ENCODE results near the gene NDRG4.

Gene NDRG4

DNA sequence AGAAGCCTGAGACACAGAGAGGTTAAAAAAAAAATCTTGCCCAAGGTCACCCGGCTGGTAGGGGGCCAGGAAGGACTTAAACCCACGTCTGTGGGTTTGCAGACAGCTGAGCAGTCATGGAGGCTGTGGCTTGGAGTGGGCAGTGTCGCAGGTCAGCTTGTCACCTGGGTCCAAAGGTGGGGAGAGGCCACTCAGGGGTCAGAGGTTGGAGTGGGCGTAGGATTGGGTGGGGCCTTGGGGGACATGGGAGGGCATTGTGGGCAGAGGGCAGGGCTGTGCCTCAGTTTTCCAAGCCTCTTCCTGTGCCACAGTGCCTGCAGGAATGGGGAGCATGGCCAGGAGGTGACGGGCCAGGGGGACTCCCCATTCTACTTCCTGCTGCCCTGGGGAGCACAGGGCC, 2.0 kb upstream of the NDRG4 start:
- peaks cover 18% of the 10 kb centered on the region for H3K27me3 Mint-ChIP-seq
- H3K27ac Mint-ChIP-seq = no peak overlapping the region
- no peaks in the 10 kb centered on the region for H3K9me3 Mint-ChIP-seq
- H3K4me3 Mint-ChIP-seq = no peak overlapping the region
- no peaks in the 10 kb centered on the region for H3K36me3 Mint-ChIP-seq (ENCODE audit: low read depth)
- H3K4me1 Mint-ChIP-seq (ENCODE audit: low read depth) = peaks cover 19% of the 10 kb centered on the region

DNA sequence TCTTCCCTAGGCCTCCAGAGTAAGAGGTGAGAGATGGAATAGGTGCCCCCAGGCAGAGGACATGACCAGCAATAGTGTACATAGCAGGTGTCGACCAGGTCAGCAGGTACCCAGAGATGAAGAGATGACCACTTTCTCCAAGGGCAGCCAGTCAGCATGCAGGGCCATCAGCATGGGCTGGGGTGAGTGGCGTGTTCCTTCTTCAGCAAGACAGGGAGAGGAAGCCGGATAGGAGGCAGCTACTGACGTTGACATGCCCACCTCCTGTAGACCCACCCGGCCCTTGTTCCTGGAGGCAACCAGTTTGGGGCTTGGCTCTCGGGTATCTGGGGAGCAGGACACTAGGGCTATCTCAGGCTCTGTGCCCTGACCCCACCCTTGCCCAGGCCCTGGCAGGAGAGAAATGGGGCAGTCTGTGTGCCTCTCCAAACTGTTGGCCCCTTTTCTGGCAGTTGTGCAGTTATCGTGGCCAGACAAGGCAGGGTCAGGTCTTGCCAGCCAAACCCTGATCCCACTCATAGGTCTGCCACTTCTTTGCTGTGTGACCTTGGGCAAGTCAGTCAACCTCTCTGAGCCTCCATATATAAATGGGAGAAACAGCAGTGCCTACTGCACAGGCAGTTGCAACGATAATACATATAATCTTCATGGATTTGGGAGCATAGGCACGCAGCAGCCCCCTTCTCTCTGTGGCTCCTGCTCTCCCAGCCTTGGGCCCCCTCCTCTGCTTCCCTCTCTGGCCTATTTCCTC, 1.4 kb upstream of the NDRG4 start:
- H3K4me3 Mint-ChIP-seq = no peak overlapping the region
- H3K36me3 Mint-ChIP-seq (ENCODE audit: low read depth) = no peaks in the 10 kb centered on the region
- H3K9me3 Mint-ChIP-seq = no peaks in the 10 kb centered on the region
- H3K27me3 Mint-ChIP-seq = peaks cover 18% of the 10 kb centered on the region
- H3K27ac Mint-ChIP-seq = no peak overlapping the region
- H3K4me1 Mint-ChIP-seq (ENCODE audit: low read depth) = peaks cover 19% of the 10 kb centered on the region

DNA sequence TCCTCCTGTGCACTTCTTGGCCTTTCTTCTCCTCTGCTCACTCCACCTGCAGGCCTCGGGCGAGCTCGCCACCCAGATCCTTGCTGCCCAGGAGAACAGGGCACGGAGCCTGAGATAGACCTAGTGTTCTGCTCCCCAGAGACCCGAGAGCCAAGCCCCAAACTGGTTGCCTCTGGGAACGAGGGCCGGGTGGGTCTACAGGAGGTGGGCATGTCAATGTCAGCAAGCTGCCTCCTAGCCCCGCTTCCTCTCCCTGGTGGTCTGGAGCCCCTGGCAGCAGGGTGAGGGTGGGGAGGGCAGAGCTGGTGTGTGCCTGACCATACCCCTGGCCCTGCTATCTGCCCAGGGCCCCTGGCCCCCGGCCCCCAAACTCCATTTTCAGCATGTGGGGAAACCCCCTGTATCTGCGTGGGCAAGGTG, 841 bp upstream of the NDRG4 start:
- no peaks in the 10 kb centered on the region for H3K36me3 Mint-ChIP-seq (ENCODE audit: low read depth)
- peaks cover 19% of the 10 kb centered on the region for H3K4me1 Mint-ChIP-seq (ENCODE audit: low read depth)
- peaks cover 18% of the 10 kb centered on the region for H3K27me3 Mint-ChIP-seq
- no peak overlapping the region for H3K4me3 Mint-ChIP-seq
- H3K9me3 Mint-ChIP-seq = no peaks in the 10 kb centered on the region
- no peak overlapping the region for H3K27ac Mint-ChIP-seq

DNA sequence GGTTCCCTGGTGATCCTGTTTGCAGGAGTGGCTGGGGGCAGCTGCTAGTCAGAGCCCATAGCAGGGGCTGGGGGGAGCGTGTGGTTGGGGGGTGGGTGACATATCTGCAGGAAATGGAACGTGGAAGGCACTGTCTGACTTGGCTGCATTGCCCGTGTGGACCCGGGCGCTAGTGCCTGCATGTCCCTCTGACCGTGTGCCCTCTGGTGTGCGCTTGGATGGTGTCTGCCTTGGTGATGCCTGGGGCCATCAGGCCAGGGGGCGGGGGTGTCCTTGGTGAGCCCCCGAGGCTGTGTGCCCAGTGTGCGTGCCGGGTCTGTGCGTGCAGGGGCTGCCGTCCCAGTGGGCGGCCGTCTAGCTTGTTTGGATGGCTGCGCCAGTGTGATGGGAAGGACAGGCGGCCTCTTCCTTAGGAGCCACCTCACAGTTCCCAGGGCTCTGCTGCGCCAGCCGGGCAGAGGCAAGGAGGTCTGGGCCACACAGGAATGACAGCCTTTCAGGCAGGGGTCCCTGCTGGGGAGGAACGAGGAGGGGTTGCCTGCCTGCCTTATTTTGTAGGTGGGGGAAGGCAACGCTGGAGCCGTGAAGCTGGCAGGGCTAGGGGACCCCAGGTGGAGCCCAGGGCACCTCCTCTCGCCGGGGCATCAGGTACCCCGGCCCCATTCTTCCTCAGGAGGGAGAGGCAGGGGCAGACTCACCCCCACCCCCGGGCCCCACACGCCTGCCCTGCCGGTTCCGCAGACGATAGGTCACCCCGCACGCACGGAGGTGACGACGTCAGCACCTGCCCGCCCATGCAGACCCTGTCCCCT, 693 bp downstream of the NDRG4 start:
- Mint-ChIP-seq H3K4me3 (peak overlapping the region; percentile 73), H3K27ac (no peak overlapping the region), H3K36me3 (ENCODE audit: low read depth) (no peaks in the 10 kb centered on the region)

DNA sequence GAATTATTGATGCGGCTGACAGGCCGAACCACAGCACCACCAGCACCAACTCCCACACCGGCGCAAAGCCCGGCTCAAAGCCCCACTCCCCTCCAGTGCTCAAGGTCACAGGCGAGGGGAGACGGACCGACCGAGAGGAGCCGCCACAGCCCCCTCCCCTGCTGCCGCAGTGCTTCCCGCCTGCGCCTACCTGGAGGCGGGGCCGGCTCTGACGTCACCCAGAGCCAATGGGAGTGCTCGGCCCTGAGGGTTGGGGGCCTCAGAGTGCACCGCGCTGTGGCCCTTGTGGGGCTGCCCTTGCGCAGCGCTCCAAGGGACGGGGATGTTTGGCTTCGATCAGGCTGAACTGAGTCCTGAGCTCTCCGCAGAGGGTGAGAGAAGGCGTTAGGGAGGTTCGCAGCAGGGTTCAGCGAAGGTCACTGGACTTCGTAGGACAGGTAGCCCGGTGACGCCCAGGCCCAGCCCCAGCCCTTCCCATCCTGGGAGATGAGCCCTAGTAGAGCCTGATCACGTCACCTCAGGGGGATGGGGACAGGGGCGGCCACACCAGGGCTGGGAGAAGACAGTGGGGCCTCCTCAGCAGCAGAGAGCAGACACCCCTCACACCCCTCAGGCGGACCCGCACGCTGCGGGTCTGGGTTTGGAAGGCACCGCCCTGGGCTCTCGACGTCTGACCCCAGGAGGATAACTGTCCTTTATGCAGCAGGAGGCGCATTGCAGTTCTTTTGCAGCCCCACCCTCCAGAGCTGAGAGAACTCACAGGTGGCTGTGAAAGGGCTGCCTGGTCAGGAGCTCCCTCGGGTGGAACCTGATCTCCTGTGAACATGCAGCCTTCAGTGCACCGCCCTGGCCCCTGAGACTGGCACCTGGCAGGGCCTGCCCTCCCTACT, 1.5 kb downstream of the NDRG4 start:
- Mint-ChIP-seq H3K4me3 (peak overlapping the region; percentile 73), H3K27me3 (peaks cover 18% of the 10 kb centered on the region), H3K9me3 (no peaks in the 10 kb centered on the region), H3K36me3 (ENCODE audit: low read depth) (no peaks in the 10 kb centered on the region), H3K27ac (peak overlapping the region; percentile 31), H3K4me1 (ENCODE audit: low read depth) (peaks cover 10% of the 10 kb centered on the region)

More for the DNA sequence above, 693 bp downstream of the NDRG4 start:
- Mint-ChIP-seq H3K9me3 (no peaks in the 10 kb centered on the region), H3K27me3 (peaks cover 18% of the 10 kb centered on the region), H3K4me1 (ENCODE audit: low read depth) (peaks cover 11% of the 10 kb centered on the region)

DNA sequence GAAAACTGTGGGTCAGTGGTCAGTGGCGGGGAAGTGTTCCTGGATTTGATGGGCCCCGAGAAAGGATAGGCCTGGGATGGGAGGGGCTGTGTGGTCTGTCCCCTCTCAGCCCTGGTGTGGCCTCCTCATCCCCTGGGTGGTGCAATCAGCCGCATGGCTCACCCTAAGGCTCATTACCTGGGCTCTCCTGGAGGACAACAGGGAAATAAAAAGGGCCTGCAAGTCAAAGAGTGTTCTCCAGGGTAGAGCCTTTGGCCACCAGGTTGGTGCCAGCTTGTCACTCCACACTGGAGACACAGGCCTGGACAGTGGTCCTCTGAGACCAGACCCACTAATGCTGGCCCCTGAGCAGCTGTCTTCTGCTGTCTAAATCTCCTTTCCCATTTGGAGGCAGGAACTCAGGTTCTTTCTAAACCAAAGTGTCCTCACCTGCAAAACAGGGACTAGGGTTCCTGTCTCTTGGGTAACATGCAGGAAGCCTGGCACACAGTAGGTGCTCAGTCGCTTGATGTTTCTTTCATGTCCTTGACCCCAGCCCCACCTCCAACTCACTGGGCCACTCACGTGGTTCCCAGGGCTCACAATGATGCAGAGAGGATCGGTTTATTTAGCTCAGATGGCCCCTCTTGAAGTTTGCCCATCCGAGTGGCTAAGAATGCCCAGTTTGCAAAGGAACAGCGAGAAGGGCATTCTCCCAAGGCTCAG, 2.4 kb downstream of the NDRG4 start:
- no peak overlapping the region for H3K27ac Mint-ChIP-seq
- no peak overlapping the region for H3K4me3 Mint-ChIP-seq
- H3K27me3 Mint-ChIP-seq = peaks cover 18% of the 10 kb centered on the region
- H3K36me3 Mint-ChIP-seq (ENCODE audit: low read depth) = no peaks in the 10 kb centered on the region
- no peaks in the 10 kb centered on the region for H3K9me3 Mint-ChIP-seq
- peaks cover 10% of the 10 kb centered on the region for H3K4me1 Mint-ChIP-seq (ENCODE audit: low read depth)

DNA sequence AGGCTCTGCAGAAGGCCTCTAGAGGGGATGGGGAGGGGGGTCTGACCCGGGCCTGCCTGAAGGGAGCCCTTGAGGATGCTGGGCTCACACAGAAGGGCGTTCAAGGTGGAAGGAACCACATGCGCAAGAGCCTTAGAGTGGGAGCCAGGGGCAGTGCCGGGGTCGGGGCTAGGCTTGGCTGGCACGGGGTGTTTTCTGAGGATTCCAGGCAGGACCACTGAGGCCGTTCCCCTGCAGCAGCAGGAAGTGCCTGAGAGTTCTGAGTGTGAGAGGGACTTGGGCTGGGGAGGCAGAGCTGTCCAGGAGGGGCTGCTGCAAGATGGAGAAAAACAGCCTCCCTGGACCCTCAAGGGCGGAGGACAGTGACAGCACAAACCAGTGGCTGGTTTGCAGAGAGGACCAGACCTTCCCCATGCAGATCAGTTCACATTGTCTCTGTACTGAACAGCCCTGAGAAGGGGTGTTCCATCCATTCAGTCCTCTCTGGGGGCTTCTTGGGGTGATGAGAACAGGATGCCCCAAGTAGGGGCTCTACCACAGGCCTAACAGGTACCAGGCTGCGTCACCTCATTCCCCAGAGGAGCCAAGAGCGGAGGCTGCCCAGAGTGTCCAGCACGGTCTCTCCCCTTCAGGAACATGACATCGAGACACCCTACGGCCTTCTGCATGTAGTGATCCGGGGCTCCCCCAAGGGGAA, 3.4 kb downstream of the NDRG4 start:
- no peak overlapping the region for H3K4me3 Mint-ChIP-seq
- H3K4me1 Mint-ChIP-seq (ENCODE audit: low read depth) = peaks cover 10% of the 10 kb centered on the region
- no peaks in the 10 kb centered on the region for H3K36me3 Mint-ChIP-seq (ENCODE audit: low read depth)
- H3K27me3 Mint-ChIP-seq = peaks cover 18% of the 10 kb centered on the region
- no peaks in the 10 kb centered on the region for H3K9me3 Mint-ChIP-seq
- no peak overlapping the region for H3K27ac Mint-ChIP-seq

DNA sequence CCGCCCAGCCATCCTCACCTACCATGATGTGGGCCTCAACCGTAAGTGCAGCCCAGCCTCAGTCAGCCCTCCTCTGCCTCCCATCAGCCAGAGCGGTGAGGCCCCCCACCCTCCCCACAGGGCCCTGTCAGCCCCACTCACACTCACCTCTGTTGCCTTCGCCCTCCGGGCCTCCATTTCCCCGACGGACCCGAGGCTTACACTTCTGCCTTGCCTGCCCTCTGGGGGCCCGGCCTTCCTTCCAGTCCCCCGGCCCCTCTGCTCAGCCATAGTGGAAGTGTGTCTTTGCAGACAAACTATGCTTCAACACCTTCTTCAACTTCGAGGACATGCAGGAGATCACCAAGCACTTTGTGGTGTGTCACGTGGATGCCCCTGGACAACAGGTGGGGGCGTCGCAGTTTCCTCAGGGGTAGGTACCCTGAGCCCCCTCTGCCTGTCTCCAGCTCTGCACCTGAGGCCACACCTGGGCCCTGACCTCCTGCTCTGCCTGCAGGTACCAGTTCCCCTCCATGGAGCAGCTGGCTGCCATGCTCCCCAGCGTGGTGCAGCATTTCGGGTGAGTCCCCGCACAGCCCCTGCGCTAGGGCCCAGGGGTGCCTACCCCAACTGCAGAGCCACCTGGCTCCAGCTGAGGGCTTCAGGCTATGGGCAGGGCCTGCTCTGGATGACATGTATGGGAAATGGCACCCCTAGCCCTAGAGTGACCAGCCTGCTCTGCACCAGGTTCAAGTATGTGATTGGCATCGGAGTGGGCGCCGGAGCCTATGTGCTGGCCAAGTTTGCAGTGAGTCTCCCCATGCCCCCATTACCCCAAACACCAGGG, 4.1 kb downstream of the NDRG4 start:
- no peak overlapping the region for H3K4me3 Mint-ChIP-seq
- no peak overlapping the region for H3K27ac Mint-ChIP-seq
- H3K9me3 Mint-ChIP-seq = no peaks in the 10 kb centered on the region

DNA sequence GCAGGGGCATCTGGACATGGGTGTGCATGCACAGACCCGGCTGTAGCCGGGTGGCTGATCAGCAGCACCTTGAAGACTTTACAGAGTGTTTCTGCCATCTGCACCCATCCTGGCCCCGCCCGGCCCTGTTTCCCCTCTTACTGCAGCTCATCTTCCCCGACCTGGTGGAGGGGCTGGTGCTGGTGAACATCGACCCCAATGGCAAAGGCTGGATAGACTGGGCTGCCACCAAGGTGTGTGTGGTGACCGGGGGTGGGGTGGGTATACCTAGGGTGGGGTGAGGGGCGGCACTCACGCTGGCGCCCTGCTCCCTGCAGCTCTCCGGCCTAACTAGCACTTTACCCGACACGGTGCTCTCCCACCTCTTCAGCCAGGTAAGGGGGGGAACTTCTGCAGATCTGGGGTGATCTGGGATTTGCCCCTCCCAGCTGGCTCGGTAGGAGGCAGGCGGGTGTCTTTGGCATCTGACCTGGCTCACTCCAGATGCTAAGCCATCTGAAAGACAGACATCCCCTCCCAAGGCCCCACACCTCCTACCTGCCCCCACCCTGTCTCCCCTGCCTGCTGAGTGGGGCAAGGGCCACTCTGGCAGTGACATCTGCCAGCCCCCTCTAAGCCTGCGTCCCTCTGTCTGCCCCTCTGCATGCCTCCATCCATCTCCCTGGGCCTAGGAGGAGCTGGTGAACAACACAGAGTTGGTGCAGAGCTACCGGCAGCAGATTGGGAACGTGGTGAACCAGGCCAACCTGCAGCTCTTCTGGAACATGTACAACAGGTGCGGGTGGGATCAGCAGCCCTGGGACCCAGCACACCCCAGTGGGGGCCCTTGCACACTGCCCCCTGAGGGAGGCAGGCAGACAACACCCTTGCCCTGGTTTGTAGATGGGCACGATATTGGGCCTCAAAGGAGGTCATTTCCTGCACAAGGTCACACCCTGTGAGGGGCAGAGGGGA, 6.6 kb downstream of the NDRG4 start:
- Mint-ChIP-seq H3K36me3 (ENCODE audit: low read depth) (no peaks in the 10 kb centered on the region), H3K4me3 (no peak overlapping the region), H3K4me1 (ENCODE audit: low read depth) (peaks cover 3% of the 10 kb centered on the region), H3K9me3 (no peaks in the 10 kb centered on the region), H3K27me3 (peaks cover 8% of the 10 kb centered on the region), H3K27ac (no peak overlapping the region)

More for the DNA sequence above, 4.1 kb downstream of the NDRG4 start:
- peaks cover 18% of the 10 kb centered on the region for H3K27me3 Mint-ChIP-seq
- peaks cover 10% of the 10 kb centered on the region for H3K4me1 Mint-ChIP-seq (ENCODE audit: low read depth)
- no peaks in the 10 kb centered on the region for H3K36me3 Mint-ChIP-seq (ENCODE audit: low read depth)

DNA sequence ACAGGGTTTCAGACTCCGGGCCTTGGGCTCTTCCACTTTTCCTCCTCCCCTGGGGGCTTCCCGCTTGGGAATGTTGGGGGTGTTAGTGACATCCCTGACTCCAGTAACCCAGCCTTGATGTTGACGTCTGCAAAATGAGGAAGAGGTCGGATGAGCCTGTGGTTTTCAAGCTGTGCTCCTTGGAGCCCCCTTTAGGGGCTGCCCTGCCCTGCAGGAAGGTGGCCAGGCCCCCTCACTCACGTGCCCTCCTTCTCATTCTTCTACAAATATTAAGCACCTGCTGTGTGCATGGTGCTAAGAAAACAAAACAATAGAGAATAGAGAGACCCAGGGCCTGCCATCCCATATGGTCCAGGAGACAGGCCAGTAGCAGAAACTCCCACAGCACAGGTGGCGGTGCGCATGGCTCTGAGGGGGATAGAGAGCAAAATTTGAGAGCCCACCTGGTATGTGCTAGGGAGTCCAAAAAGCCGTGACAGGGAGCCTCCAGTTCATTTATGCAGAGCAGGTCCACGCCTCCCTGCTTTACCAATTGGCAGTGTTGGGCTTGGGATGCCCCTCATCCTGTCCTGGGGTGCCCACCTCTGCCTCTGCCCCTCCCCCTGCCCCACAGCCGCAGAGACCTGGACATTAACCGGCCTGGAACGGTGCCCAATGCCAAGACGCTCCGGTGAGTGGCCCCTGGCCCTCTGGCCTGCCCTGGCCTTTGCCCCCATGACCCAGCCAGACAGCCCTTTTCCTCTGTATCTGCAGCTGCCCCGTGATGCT, 7.4 kb downstream of the NDRG4 start:
- Mint-ChIP-seq H3K4me1 (ENCODE audit: low read depth) (no peaks in the 10 kb centered on the region), H3K9me3 (no peaks in the 10 kb centered on the region), H3K36me3 (ENCODE audit: low read depth) (no peaks in the 10 kb centered on the region), H3K27ac (no peak overlapping the region), H3K4me3 (no peak overlapping the region), H3K27me3 (no peaks in the 10 kb centered on the region)

DNA sequence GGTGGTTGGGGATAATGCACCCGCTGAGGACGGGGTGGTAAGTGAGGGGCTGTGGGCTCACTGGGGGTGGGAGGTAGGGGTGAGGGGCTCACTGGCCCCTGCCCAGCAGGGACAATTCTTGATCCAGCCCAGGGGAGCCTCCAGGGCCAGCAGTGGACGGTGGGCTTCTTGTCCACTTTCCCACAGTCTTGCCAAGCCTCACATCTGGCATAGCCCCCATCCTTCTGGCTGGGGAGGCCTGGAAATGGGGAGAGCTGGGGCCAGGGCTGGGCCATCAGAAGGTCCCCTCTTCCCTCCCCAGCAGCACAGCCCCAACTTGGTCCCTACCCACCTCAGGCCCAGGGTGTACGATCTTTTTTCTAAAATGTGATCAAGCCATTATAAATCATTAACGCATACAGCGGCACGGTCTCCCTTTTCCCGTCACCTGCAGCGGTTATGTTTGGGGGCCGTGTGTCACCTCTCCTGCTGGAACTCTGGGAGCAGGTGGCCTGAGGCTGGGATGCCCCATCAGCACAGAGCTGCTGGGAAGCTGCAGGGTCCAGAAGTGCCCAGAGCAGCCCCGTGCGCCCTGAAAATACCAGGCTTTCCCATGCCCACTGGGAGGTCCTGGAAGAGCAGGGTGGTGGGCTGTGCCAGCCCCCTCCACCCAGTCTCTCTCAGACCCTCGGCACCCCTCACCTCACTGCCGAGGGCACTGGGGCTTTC, 8.2 kb downstream of the NDRG4 start:
- H3K4me1 Mint-ChIP-seq (ENCODE audit: low read depth) = peaks cover 5% of the 10 kb centered on the region
- H3K36me3 Mint-ChIP-seq (ENCODE audit: low read depth) = no peaks in the 10 kb centered on the region
- H3K27ac Mint-ChIP-seq = no peak overlapping the region
- H3K9me3 Mint-ChIP-seq = no peaks in the 10 kb centered on the region
- H3K4me3 Mint-ChIP-seq = no peak overlapping the region
- H3K27me3 Mint-ChIP-seq = no peaks in the 10 kb centered on the region
